ENCODE data around the gene CAMKK1.

DNA sequence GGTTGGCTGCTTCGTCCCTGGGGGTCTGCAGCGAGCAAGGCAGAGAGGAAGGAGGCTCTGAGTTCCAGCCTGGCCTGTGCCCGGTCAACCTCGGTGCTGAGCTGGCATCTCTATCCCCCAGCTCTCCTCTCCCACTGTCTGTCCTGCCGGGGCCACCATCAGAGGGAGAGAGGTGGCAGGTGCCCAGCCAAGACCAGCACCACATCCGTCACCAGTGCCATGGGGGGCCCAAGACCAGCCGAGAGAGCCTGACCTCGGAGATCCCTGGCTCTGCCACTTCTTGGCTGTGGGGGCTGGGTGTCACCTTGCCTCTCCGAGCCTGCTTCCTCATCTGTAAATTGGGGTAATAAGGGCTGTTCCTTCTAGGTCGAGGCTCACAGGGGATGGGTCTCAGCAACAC, 24.0 kb upstream of the CAMKK1 start:
- TF ChIP-seq, protein P1, sequence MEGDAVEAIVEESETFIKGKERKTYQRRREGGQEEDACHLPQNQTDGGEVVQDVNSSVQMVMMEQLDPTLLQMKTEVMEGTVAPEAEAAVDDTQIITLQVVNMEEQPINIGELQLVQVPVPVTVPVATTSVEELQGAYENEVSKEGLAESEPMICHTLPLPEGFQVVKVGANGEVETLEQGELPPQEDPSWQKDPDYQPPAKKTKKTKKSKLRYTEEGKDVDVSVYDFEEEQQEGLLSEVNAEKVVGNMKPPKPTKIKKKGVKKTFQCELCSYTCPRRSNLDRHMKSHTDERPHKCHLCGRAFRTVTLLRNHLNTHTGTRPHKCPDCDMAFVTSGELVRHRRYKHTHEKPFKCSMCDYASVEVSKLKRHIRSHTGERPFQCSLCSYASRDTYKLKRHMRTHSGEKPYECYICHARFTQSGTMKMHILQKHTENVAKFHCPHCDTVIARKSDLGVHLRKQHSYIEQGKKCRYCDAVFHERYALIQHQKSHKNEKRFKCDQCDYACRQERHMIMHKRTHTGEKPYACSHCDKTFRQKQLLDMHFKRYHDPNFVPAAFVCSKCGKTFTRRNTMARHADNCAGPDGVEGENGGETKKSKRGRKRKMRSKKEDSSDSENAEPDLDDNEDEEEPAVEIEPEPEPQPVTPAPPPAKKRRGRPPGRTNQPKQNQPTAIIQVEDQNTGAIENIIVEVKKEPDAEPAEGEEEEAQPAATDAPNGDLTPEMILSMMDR (IDR thresholded peaks at IDR 0.05): no peak
- no peak for TF ChIP-seq POLR2A (IDR thresholded peaks at IDR 0.05; ENCODE audit: low read depth)
